GM21360 (cell line): Measurements from ENCODE around the gene MAP3K10.

Experiments used
- ATAC-seq: cut with Tn5 transposase; IDR thresholded peaks from one replicate; pipeline ENCODE4 v1.9.1; 2021; ENCODE audit warnings: mild to moderate bottlenecking, moderate library complexity; ENCODE audit not compliant: unreplicated experiment

The MAP3K10 gene

GRCh38 chr19:40232949-40233810, 42.0 kb downstream of the MAP3K10 start:
- no peak for ATAC-seq

GRCh38 chr19:40233811-40234389, 42.7 kb downstream of the MAP3K10 start:
- no peak for ATAC-seq

- ATAC-seq, result no peak
Observed at GRCh38 chr19:40234429-40235237, 43.4 kb downstream of the MAP3K10 start.

GRCh38 chr19:40235238-40236025, 44.2 kb downstream of the MAP3K10 start:
- ATAC-seq, result no peak

GRCh38 chr19:40236026-40236355, 44.8 kb downstream of the MAP3K10 start:
- no peak for ATAC-seq

GRCh38 chr19:40236366-40236765, 45.1 kb downstream of the MAP3K10 start:
- ATAC-seq, result no peak

GRCh38 chr19:40237791-40238190, 46.6 kb downstream of the MAP3K10 start:
- no peak for ATAC-seq

- no peak for ATAC-seq
Observed at GRCh38 chr19:40238775-40239174, 47.5 kb downstream of the MAP3K10 start.

GRCh38 chr19:40239415-40240226, 48.4 kb downstream of the MAP3K10 start:
- no peak for ATAC-seq

- ATAC-seq, result no peak
Observed at GRCh38 chr19:40240332-40240731, 49.1 kb downstream of the MAP3K10 start.

GRCh38 chr19:40241125-40241808, 50.0 kb downstream of the MAP3K10 start:
- no peak for ATAC-seq

- ATAC-seq, result no peak
Observed at GRCh38 chr19:40241809-40242384, 50.7 kb downstream of the MAP3K10 start.

GRCh38 chr19:40242480-40242879, 51.3 kb downstream of the MAP3K10 start:
- no peak for ATAC-seq

- ATAC-seq, result no peak
Observed at GRCh38 chr19:40243181-40243580, 52.0 kb downstream of the MAP3K10 start.

- ATAC-seq, result no peak
Observed at GRCh38 chr19:40244579-40245317, 53.5 kb downstream of the MAP3K10 start.

GRCh38 chr19:40245506-40246128, 54.4 kb downstream of the MAP3K10 start:
- ATAC-seq, result no peak

GRCh38 chr19:40246292-40247073, 55.3 kb downstream of the MAP3K10 start:
- ATAC-seq, result no peak
